Measurements from ENCODE around the gene MALSU1. TPM values are rescaled to one million over a fixed set of nuclear protein-coding genes. Genes with fewer than 3 reads are reported as not detected.
"Not testable (repeated sequence)": the region's sequence is repeated elsewhere in the genome, so short reads cannot be mapped to it uniquely, and the experiment has no call there.

The MALSU1 gene
- total RNA-seq, 2 donors from 2014 or later = 32.3 to 35.1 TPM

DNA sequence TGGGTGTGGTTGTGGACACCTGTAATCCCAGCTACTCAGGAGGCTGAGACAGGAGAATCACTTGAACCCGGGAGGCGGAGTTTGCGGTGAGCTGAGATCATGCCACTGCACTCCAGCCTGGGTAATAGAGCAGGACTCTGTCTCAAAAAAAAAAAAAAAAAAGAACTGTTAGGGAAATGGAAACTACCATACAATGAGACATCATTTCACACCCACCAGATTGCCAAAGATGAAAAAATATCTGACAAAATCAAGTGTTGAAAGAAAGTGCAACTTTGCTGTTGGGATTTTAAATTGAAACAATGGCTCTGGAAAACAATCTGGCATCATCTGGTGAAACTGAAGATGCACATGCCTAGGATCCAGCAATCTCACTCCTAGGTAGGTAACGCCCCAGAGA, 16.1 kb upstream of the MALSU1 start:
- DNase-seq = no peak
- intact Hi-C loops (cut with DNase I, micrococcal nuclease) = no loop called here
- ATAC-seq = no peak

DNA sequence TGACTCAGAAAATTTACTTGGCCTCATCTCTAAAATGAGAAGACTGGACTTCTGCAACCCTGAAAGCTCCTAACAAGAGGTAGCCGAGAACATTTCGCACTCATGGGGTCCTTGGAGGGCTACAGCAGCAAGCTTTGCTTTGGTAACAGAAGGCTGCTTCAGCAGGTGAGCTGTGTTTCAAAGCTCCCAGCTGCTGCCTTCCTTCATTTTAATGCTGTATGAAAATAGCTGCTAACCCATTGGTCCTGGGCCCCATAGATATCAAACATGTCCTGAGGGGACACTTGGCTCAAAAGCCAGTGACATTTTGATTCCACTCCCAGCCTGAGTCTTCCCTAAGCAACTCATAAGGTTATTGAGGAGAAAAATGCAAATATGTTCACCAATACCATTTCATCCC, 14.3 kb upstream of the MALSU1 start:
- intact Hi-C loops (cut with DNase I, micrococcal nuclease) = no loop called here
- ATAC-seq (no peak), DNase-seq (no peak)

DNA sequence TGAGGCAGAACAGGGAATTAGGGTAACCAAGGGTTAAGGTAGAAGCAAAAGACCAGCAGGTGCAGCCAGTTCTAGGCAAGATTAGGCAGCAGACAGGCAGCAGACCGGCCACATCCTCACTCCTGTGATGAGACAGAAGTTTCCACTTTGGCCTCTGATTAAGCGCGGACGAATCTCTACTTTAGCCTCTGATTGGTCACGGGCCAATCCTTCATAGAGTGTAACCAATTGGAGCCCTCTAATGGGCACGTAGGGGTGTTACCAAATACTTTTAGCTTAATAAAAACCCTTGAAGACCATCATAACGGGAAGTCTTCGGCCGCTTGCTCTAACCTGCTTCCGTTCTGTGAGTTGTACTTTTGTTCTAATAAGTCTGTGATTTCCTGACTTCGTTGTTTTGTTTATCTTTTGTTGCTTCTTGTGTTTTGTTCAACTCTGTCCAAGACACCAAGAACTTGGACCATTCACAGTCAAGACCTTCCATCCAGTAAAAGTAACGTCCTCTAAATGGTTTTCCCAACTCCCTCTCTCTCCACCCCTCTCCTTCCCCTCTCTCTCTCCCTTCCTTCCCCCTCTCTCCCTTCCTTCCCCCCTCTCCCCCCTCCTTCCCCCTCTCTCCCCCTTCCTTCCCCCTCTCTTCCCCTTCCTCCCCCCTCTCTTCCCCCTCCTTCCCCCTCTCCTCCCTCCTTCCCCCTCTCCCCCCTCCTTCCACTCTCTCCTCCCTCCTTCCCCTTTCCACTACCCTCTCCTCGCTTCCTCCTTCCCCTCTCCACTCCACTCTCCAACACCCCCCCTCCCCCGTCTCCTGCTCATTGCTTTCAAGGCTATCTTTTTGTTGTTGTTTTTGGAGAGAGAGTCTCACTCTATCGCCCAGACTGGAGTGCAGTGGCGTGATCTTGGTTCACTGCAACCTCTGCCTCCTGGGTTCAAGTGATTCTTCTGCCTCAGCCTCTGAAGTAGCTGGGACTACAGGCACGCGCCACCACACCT, 13.2 kb upstream of the MALSU1 start:
- ATAC-seq (no peak), DNase-seq (no peak)
- intact Hi-C loops (cut with DNase I, micrococcal nuclease) = no loop called here

DNA sequence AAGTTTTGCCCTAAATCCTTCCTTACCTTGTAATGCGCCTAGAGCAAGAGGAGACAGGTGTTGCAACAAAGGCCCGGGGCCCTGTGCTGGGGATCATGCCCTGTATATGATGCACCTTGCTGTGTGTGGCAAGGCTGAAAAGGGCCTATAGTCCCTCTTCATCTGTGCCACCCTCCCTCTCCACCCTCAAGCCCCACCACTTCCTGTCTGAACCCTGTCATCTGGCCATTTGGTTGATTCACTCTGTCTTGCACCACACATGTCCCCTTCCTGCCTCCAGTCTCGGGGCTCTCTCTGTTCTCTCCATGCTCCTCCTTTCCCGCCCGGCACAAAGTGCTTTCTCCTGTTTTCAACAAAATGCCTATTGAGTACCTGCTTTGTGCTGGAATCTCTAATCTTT, 11.5 kb upstream of the MALSU1 start:
- intact Hi-C loops (cut with DNase I, micrococcal nuclease) = no loop called here
- ATAC-seq (no peak), DNase-seq (no peak)

DNA sequence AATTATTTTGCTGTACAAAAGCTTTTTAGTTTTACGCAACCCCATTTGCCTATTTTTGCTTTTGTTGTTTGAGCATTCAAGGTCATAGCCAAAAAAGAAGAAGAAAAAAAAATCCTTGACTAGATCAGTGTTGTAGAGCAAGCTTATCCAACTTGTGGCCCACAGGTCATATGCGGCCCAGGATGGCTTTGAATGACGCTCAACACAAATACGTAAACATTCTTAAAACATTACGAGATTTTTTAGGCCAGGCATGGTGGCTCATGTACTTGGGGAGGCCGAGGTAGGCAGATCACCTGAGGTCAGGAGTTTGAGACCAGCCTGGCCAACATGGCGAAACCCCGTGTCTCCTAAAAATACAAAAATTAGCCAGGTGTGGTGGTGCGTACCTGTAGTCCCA, 8.1 kb upstream of the MALSU1 start:
- DNase-seq = no peak
- intact Hi-C loops (cut with DNase I, micrococcal nuclease) = no loop called here
- no peak for ATAC-seq

DNA sequence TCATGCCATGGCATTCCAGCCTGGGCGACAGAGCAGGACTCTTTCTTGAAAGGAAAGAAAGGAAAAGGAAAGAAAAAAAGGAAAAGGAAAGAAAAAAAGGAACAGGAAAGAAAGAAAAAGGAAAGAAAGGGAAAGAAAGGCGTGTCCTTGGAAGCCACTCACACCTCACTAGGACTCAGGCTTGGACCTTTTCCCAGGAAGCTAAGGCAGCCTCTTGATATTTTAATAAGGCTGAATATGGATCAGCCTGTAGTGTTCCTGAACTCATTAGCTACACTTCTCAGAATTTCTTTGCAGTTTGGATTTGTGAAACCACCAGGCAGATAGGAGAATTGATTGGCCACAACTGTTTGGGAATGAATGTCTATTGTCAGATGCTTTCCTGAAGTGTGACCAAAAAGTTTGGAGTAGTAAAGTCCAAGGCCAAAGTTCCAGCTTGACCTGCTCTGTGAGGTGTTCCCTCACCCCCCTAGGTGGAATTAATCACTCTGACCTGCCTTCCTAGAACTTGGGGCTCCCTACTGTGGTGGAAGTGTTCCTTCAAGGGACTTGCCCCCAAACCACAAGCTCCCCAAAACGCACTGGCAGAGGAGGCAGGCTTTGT, 7.1 kb upstream of the MALSU1 start:
- intact Hi-C loops (cut with DNase I, micrococcal nuclease) = no loop called here
- ATAC-seq (no peak), DNase-seq (no peak)

DNA sequence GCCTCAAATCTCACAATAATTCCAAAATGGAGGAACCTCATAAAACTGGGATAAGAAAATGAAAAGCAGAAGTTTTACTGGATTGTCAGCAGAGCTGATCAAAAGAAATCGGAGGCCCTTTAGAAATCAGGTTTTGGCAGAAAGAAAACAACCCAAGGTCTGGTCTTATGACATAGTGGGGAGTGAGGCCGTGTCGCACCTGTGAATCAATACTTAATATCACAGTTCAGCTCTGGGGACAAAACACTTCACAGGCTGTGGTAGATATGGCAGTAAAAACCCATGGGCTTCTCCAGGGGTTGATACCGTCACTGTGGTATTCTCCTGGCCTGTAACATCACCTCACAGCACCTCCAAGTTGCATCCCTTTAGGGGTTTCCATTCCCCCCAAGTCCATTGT, 6.5 kb upstream of the MALSU1 start:
- DNase-seq = no peak
- intact Hi-C loops (cut with DNase I, micrococcal nuclease) = no loop called here
- no peak for ATAC-seq

DNA sequence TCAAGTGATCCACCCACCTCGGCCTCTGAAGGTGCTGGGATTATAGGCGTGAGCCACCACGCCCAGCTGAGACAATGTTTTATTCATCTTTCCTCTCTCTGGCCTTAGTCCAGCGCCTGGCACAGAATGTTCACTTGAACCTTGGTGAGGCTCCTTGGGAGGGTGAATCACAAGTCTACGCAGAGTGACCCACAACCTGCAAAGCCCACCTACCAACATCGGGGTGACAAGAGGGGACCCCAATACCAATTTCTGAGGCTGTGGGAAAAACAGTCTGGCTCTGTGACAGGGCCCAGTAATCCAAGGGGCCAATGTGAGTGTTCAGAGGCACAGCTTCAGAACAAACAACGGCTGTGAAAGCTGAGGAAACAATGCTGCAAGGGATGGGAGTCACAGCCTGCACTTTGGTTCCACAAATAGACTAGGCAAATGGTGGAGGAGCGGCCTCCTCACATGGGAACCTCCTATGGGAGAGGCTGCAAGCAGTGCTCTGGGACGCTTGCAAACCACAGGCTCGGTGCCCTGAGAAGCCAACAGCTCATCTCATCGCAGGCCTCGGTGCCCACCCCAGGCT, 5.6 kb upstream of the MALSU1 start:
- DNase-seq (no peak), ATAC-seq (no peak)
- intact Hi-C loops (cut with DNase I, micrococcal nuclease) = no loop called here

DNA sequence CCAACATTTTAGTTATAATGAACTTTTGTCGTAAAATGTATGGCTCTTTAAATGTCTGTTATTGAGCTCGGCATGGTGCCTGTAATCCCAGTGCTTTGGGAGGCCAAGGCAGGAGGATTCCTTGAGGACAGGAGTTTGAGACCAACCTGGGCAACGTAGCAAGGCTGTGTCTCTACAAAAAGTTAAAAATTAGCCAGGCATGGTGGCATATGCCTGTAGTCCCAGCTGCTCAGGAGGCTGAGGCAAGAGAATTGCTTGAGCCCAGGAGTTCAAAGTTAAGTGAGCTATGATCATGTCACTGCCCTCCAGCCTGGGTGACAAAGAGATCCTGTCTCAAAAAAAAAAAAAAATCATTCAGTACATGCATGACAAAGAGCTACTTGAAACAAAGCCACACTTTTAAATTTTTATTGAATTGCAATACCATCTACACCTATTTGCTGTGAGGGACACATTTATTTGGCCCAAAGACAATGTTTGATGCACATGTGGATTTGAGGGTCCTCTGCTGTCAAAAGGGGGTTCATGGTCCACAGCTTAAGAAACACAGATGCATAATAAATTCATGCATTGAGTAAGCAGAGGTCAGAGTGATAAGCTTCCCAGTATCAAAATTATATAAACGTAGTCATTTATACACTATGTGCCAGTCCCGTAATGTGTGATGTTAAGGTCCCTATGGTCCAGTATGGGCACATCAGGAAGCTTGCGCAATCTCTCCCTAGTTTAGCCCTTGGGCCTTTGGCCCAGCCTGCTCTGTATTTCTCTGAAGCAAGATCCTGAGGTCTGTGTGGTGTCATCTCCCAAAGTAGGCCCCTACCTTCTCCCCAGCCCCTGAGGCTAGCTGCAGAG, 4.4 kb upstream of the MALSU1 start:
- no peak for DNase-seq
- intact Hi-C loops (cut with DNase I, micrococcal nuclease) = no loop called here

DNA sequence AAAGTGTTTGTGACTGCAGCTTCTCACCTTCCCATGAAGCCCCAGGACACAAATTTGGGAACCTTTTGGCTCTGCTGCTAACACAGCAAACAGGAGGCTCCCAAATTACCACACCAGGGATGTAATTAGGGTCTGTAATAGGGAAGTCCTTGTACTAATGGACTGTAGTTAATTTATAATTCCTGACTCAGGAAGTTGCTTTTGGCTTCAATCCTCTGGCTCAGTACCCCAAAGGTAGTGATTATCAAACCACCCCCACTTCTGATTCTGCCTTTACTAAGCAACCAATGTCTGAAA, 3.8 kb upstream of the MALSU1 start:
- intact Hi-C loops (cut with DNase I, micrococcal nuclease) = no loop called here
- no peak for DNase-seq
- ATAC-seq = no peak

More for the DNA sequence above, 4.4 kb upstream of the MALSU1 start:
- ATAC-seq = no peak

DNA sequence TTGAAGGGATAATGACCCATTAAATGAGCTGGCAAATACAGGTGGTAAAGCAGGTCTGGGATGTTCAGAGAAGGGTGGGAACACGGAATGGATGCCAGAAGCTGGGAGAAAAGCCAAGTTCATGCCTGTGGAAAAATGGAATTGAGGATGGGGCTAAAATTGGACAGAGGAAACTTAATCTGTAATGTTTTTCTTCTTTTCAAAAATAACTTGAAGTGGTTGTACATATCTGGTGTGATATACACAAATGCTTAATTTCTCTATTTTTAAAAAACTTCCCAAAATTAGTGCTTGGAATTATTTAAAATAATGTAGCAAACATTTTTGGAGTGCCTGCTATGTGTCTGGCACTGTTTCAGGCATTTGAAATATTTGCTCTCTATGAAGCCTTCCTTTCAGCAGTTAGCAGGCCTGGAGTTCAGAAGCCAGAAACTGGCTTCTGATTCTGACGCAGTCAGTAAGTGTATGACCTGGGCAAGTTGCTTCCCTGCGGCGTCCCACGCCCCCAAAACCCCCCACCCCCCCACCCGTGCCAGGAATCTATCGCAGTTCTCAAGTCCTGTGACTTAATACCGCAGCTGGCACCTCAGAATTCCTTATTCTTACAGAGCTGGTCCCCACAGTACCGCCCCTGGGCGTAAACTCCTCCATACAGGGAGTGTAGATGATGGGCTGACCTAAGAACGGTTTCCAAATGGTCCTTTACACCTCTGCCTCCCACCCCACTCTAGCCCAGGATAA, 828 bp upstream of the MALSU1 start:
- DNase-seq (peak in 1 of 2 donors; percentile 18), ATAC-seq (no peak)
- intact Hi-C loops (cut with DNase I, micrococcal nuclease) = no loop called here

DNA sequence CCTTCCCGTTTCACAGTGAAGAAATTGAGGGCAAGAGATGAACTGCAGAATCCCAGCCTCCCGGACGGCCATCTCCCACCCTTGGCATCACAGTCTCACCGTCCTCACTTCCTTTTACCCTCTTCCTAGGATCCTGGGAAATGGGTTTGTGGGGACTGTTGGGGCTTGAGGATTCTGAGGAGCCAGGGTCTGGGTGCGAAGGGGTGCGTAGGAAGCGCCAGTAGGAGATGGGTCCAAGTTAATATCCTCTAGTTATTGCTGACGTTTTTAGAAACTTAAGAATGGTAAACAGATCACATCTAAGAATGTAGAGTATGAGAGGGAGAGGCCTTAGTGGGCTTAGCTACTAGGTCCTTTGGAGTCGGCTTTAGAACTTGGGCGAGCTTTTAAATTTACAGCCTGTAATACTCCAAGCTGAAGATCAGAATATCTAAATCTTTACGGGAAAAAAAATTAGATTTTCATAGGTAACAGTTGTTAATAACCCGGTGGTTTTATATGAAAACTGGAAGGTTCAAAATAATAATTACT, 696 bp downstream of the MALSU1 start:
- intact Hi-C loops (cut with DNase I, micrococcal nuclease) = no loop called here
- ATAC-seq (no peak), DNase-seq (no peak)

DNA sequence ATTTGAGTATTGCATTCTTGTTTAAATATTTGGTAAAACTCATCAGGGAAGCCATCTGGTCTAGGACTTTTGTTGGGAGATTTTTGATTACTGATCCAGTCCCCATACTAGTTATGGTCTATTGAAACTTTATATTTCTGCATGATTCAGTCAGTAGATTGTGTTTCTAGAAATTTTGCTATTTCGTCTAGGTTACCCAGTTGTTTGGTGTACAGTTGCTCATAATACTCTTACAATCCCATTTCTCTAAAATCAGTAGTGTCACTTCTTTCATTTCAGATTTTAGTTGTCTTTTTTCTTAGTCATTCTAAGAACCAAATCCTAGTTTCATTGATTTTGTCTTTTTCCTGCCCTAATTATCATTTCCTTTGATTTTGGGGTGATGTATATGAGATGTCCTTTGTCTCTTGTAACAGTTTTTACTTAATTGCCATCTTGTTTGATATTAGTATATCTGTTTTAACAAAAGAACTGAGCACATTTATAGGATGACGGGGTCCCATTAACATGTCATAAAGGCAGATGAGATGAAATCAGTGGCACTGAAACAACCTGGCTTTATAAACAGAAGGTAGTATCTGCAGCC, 7.9 kb downstream of the MALSU1 start:
- DNase-seq (no peak), ATAC-seq (no peak)
- intact Hi-C loops (cut with DNase I, micrococcal nuclease) = no loop called here

DNA sequence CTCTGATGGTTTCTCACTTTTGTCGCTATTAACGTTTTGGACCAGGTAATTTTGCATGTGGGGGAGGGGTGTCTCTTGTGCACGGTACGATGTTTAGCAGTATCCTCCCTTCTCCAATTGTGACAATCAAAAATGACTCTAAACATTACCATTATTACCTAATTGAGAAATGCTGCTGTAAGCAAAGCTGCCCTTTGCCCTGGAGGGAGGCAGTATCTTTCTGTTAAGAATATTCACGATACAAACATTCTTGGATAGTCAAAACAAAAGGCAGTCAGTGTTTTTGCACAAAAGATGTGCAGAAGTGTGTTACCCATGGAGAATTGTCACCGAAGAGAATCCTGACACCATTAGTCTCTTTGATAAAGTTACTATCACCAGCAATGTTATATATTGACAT, 9.6 kb downstream of the MALSU1 start:
- DNase-seq = no peak
- intact Hi-C loops (cut with DNase I, micrococcal nuclease) = no loop called here
- ATAC-seq = no peak

DNA sequence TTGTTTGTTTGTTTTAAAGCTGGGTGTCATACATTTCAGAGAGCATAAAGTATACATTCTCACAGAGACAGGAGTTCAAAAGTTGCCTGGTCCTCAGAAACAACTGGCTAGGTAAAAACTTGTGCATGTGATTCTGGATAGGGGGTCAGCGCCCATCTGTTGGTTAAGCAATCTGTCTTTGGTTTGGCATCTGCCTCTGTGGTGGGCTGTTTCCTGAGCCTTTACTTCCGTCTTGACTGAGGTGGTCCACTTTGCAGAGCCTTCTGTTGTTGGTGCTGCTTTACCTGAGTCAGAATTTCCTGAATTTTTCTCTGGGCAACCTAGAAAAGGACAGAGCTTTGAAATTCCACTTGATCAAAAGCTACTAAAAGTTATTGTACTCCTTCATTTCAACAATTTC, 13.0 kb downstream of the MALSU1 start:
- DNase-seq; ATAC-seq; intact Hi-C loops (cut with DNase I, micrococcal nuclease): not testable (repeated sequence)

DNA sequence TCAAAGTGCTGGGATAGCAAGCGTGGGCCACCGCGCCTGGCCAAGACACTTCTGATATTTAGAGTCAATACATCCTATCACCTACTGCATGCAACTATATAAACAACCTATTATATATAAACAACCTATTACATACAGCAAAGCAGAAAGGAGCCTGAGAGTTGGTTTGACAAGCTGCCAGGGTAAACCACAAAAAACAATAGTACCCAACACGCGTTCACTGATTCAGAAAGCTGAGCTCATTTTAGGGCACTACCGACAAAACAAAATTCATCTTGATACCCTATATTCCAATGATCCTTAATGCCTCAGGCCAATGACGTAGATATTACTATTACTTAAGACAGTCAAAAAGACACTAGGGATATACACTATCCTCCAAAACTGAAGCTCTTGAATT, 16.2 kb downstream of the MALSU1 start:
- intact Hi-C loops (cut with DNase I, micrococcal nuclease) = no loop called here
- no peak for DNase-seq
- no peak for ATAC-seq

DNA sequence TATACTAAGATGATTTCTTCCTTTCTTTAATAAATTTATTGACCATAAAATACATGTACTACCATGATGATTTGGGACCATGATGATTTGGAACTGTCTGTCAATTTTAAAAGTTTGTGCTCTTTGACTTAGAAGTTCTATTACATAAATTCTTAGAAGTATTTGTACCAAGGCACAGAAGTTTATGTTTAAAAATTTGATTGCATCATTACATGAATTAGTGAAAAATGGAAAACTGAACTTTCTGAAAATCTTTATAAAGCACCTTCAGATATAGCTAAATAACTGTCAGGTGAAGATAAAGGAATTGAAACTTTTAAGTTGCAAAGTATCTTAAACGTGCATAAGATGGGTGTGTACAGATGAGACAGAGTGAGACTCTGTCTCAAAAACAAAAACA, 32.0 kb downstream of the MALSU1 start:
- intact Hi-C loops (cut with DNase I, micrococcal nuclease) = no loop called here
- no peak for ATAC-seq

DNA sequence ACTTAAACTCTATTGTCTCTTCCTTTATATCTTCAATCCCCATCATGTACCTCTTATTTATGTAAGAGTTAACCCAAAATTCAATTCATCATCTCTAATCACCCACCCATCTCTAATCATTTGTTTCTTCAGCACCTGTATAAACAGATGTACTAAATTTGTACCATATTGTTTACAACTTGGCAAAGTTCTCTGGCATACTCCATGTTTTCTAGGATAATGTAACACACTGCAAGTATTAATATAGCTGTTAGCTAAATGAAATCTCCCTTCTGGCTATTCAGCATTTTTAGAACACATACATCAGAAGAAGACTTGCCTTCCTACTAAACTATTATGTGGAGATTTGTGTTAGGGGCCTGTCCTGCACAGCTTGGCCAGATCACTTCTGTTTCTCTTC, 33.1 kb downstream of the MALSU1 start:
- no peak for DNase-seq
- intact Hi-C loops (cut with DNase I, micrococcal nuclease) = no loop called here
- ATAC-seq = no peak

More for the DNA sequence above, 32.0 kb downstream of the MALSU1 start:
- no peak for DNase-seq
